Subcutaneous adipose tissue (tissue), 4 donors: Measurements from ENCODE around the gene VAPA. TPM values are rescaled to one million over a fixed set of nuclear protein-coding genes. Genes with fewer than 3 reads are reported as not detected.

Experiments
- CTCF ChIP-seq: fragments of 450-650 bp; IDR thresholded peaks from one replicate; pipeline ENCODE4 v1.5.1; 2016; ENCODE audit warnings: low read depth, mild to moderate bottlenecking, control low read depth, antibody characterized with exemption, moderate library complexity
- total RNA-seq, 4 donors: library from RNA; depleted of rRNA; stranded (reverse); fragments of >200 nt; gene quantifications; one replicate each; pipeline ENCODE4 v1.1.0, GENCODE V29; 2016

VAPA gene
- total RNA-seq, 4 donors from 2014 or later = 176 to 282 (median 249) TPM

DNA sequence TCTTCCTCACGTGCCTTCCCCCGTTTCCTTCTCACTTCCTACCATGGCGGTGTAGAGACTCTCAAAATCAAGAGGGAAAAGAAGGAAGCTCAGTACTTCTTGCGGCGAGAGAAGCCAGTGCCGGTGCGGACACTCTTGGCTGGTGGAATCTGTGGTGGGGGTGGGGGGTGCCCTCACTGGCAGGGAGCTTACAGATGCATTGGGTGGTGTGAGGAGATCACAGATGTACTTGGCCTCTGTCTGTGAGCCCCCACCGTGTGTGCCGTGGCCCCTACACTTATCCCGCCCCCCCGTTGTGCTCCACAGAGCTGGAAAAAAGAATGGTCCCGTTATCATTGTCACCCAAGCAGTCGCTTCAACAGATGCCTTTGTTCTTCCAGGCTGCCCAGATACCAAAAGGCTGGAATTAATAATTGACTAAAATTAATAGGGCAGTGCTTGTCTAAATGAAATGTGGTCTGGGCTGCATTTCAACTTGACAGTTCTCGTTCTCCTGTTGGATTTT, 79.8 kb downstream of the VAPA start:
- no peak for TF ChIP-seq CTCF

DNA sequence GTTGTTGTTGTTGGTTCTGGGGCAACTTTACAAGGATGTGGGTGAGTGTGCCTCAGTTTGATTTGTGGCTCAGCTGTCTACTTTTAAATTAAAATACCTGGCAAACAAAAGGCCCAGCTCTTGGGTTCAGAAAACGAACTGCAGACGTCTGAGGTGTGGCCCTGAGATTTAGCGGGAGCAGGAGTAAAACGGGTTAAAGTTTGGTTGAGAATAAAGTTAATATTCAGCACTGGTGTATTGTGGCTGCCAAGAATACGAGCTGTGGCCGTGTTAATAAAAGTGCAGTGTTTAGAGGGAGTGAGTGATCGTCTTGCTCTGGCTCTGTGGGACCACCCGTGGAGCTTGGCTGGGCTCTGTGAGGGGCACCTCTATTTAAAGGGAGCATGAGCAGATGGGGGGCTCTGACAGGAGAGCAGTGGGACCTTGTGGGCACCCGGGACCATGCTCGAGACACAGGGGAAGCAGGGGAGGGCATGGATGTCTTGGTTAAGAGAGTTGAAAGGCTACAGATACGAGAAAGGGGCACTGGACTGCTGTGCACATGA, 80.3 kb downstream of the VAPA start:
- TF ChIP-seq CTCF = no peak

DNA sequence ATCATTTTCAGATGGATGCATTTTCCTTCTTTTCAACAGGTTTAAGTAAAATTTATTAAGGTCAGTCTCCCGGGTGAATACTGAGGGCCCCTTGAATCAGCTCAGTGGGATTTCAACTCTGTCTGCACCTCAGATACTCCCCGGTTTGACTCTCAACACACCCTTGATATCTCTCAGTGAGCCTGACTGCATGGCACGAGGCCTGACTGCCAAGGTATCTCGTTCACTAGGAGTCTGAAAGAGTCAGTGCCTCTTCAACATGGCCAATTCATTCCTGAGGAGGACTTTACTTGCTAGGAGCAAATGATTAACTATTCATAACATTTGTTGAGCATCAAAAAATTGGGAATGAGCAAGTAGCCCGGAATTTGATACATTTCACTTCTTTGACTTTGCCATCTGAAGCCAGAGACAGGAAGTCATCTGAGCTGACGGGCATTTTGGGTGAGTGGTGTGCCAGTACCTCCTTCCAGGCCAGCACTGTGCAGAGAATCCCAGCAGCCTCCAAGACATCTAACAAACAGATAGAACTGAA, 81.0 kb downstream of the VAPA start:
- TF ChIP-seq CTCF = no peak

DNA sequence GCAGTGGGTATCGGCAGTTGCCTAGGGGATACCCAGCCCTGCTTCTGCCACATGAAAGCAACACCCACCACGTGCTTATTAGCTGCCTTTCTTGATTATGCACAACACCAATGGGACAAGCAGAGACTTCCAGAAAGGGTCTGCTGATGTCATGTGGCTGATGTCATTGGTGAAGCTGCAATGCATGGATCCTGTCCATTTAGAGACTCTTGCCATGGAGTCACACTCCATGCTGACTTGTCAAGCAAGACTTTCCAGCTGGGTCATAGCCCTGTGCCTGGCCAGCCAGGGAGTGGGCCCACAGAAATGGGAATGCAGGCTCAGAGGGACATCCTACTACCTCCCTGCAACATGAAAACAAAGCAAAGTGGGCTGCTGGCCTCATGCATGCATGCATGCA, 81.8 kb downstream of the VAPA start:
- TF ChIP-seq CTCF = no peak

- no peak for TF ChIP-seq CTCF
Measured at GRCh38 chr18:9996094-9996493, 82.3 kb downstream of the VAPA start.

GRCh38 chr18:9997711-9998110, 83.9 kb downstream of the VAPA start:
- no peak for TF ChIP-seq CTCF

DNA sequence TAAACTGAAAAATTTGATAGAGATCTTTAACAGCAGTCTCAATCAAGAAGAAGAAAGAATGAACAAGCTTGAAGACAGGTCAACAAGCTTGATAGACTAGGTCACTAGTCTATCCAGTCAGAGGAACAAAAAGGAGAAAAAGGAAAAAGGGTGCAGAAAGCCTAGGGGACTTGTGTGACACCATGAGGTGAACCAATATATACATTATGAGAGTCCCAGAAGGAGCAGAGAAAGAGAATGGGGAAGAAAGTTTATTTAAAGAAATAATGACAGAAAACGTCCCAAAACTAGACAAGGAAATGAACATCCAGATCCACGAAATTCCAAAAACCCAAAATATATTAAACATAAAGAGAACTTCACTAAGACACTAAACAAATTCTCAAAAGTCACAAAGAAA, 84.5 kb downstream of the VAPA start:
- no peak for TF ChIP-seq CTCF
